Natural killer cell (primary cell): ENCODE measurements around the gene CCNK. TPM values are rescaled to one million over a fixed set of nuclear protein-coding genes. Genes with fewer than 3 reads are reported as not detected.
A peak's percentile ranks its signal among the peaks of the same experiment; 100 is the strongest.

ENCODE experiments used
- ATAC-seq, 3 donors: fragments of 150-1000 bp in 2 of 3; fragments of 200-7000 bp in 1 of 3; cut with Tn5 transposase; 1 replicate in 1 of 3; 2 replicates in 2 of 3; pipeline ENCODE4 v1.10.0; 2021; ENCODE audit warnings: mild to moderate bottlenecking in 2 of 3, moderate library complexity in 2 of 3
- DNase-seq, 2 donors: peaks; one replicate each; pipeline versions ENCODE4 v3.0.0 to v3.0.0-alpha.2; 2013 to 2021; ENCODE audit warnings: mixed read lengths in 1 of 2
- H3K27ac ChIP-seq: one replicate; pipeline ENCODE4 v1.5.1; 2013; ENCODE audit warnings: mild to moderate bottlenecking, low read length
- H3K27me3 ChIP-seq: one replicate; pipeline ENCODE4 v1.6.1; 2013; ENCODE audit warnings: low read length; ENCODE audit not compliant: control insufficient read depth, insufficient read depth
- H3K36me3 ChIP-seq: one replicate; pipeline ENCODE4 v1.6.1; 2013; ENCODE audit warnings: low read length; ENCODE audit not compliant: control insufficient read depth, insufficient read depth
- H3K4me1 ChIP-seq: one replicate; pipeline ENCODE4 v1.6.1; 2013; ENCODE audit warnings: low read length; ENCODE audit not compliant: control insufficient read depth, insufficient read depth
- H3K4me3 ChIP-seq: one replicate; pipeline ENCODE4 v1.5.1; 2013; ENCODE audit warnings: low read length
- H3K9me3 ChIP-seq: one replicate; pipeline ENCODE4 v1.6.1; 2013; ENCODE audit warnings: low read length; ENCODE audit not compliant: control insufficient read depth, insufficient read depth
- H3K27ac Mint-ChIP-seq, 2 donors: one replicate each; pipeline ENCODE4 v1.8.0; 2022; ENCODE audit warnings: mild to moderate bottlenecking in 2 of 2, mixed read lengths in 2 of 2, moderate library complexity in 1 of 2
- H3K27me3 Mint-ChIP-seq, 2 donors: one replicate each; pipeline ENCODE4 v1.8.0; 2022; ENCODE audit warnings: low read depth in 2 of 2, mixed read lengths in 2 of 2
- H3K36me3 Mint-ChIP-seq: one replicate; pipeline ENCODE4 v1.8.0; 2022; ENCODE audit warnings: mixed read lengths
- H3K4me1 Mint-ChIP-seq, 2 donors: one replicate each; pipeline ENCODE4 v1.8.0; 2022; ENCODE audit warnings: mixed read lengths in 2 of 2
- H3K4me3 Mint-ChIP-seq: one replicate; pipeline ENCODE4 v1.8.0; 2022; ENCODE audit warnings: mild to moderate bottlenecking, moderate library complexity, mixed read lengths
- H3K9me3 Mint-ChIP-seq, 2 donors: one replicate each; pipeline ENCODE4 v1.8.0; 2022; ENCODE audit warnings: mixed read lengths in 2 of 2
- WGBS: methylation state at CpG from one replicate; pipeline ENCODE4 v1.1.7; 2013; ENCODE audit warnings: missing lambda C conversion rate; ENCODE audit not compliant: insufficient coverage; 5-methylcytosine and 5-hydroxymethylcytosine counted together
- intact Hi-C: fragments of 100-400 bp; cut with micrococcal nuclease; formaldehyde crosslinking; loops from one replicate; pipeline ENCODE4 v1.14.2; 2022
- total RNA-seq, 4 donors: library from RNA; stranded (reverse); fragments of 120-200 nt in 1 of 4; gene quantifications; one replicate each; pipeline versions ENCODE4 v1.2.3 to v1.2.4, GENCODE V29; 2013 to 2022
- TF ChIP-seq, protein P1 (sequence below): fragments of 200-600 bp; IDR thresholded peaks from one replicate; pipeline ENCODE4 v1.8.0; 2022; ENCODE audit warnings: antibody characterized with exemption

The CCNK gene
- total RNA-seq, 3 donors from 2014 or later (not counting 1 experiment from before 2014, with no cell fraction given) = 155 to 168 (median 165) TPM

DNA sequence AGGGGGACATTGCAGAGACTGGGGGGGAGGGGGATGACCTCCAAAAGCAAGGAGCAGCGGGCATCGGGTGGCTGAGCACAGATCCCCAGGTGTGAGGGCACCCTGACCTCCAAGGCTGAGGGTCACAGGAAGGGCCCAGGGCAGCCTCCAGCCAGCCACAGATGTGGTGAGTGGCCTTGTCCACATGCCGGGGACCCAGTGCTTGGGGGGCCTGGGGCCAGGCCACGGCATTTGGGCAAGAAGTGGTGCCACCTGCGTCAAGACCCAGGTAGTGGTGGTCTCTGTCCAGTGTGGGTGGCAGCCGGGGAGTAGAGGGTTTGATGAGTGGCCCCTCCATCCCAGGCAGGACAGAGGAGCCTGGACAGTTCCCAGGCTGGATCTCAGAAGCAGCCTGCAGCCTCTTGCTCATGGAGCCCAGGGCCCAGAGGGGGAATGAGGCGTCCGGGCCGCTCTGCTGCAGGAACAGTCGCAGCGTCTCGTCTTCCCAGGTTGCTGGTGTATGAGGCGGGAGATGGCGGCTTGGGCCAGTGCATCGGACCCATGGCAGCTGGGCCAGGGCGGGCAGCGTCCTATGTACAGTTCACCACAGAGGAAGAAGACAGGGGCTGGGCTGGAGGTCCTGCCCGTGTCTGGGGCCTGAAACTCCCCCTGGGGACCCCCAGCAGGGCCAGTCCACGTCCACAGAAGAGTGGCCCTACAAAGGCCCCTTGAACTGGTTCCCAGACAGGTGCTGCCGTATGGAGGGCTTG, 33.5 kb downstream of the CCNK start:
- no peaks in the 10 kb centered on the region for H3K36me3 Mint-ChIP-seq
- no peaks in the 10 kb centered on the region for H3K4me1 Mint-ChIP-seq
- TF ChIP-seq, protein P1, sequence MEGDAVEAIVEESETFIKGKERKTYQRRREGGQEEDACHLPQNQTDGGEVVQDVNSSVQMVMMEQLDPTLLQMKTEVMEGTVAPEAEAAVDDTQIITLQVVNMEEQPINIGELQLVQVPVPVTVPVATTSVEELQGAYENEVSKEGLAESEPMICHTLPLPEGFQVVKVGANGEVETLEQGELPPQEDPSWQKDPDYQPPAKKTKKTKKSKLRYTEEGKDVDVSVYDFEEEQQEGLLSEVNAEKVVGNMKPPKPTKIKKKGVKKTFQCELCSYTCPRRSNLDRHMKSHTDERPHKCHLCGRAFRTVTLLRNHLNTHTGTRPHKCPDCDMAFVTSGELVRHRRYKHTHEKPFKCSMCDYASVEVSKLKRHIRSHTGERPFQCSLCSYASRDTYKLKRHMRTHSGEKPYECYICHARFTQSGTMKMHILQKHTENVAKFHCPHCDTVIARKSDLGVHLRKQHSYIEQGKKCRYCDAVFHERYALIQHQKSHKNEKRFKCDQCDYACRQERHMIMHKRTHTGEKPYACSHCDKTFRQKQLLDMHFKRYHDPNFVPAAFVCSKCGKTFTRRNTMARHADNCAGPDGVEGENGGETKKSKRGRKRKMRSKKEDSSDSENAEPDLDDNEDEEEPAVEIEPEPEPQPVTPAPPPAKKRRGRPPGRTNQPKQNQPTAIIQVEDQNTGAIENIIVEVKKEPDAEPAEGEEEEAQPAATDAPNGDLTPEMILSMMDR = no peak
- peak overlapping the region; percentile 57 to 61 for H3K27ac Mint-ChIP-seq
- H3K9me3 Mint-ChIP-seq = no peaks in the 10 kb centered on the region
- H3K27me3 ChIP-seq = no peaks in the 10 kb centered on the region
- ATAC-seq (no peak), DNase-seq (no peak)
- peaks cover 16% of the 10 kb centered on the region for H3K36me3 ChIP-seq
- WGBS = 94% methylated on average over 20 of the region's 20 CpGs
- no peak overlapping the region for H3K27ac ChIP-seq
- no peak overlapping the region for H3K4me3 Mint-ChIP-seq
- H3K4me3 ChIP-seq = no peak overlapping the region
- intact Hi-C loops = no loop called here
- H3K9me3 ChIP-seq = no peaks in the 10 kb centered on the region
- no peaks in the 10 kb centered on the region for H3K27me3 Mint-ChIP-seq
- peaks cover 5% of the 10 kb centered on the region for H3K4me1 ChIP-seq

DNA sequence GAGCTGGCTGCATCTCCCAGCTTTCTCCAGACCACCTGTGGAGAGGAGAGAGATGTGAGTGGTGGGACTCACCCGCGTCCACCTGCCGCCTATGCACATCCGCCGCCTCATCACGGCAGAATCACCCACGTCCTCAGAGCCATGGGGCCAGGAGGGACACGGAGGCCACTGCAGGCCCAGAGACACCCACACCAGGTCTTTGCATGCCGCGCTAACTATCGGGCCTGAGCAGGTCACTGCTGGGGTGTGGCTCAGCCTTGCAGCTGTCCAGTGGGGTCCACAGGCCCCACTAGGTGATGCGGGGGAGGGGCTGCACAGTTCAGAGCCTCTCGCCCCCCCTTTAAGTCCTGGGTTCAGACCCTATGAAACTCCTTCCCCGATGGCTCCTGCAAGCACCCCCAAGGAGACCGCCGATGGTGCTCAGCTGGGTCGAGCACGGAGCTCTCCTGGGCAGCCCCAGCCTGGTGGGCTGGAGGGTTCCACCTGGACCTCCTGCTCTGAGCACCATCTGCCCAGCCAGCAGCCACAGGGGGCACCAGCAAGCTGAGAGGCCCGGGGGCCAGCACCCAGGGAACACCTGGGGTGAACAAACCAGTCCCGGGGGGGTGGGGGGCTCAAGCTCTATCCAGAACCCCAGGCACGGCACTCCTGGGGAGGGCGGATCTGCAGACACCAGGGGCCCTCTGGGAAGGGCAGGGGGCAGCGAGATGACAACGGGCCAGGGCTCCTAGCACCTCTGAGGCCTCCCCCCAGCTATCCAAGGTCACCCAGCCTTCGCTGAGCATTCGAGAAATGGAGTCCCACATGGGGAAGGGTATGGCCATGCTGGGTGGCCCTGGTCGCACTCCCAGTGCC, 34.3 kb downstream of the CCNK start:
- Histone ChIP-seq H3K36me3 (peaks cover 12% of the 10 kb centered on the region), H3K27ac (no peak overlapping the region), H3K4me1 (peaks cover 5% of the 10 kb centered on the region), H3K9me3 (no peaks in the 10 kb centered on the region), H3K27me3 (no peaks in the 10 kb centered on the region), H3K4me3 (no peak overlapping the region)
- DNase-seq (no peak), ATAC-seq (no peak)
- Mint-ChIP-seq H3K27ac (no peak overlapping the region), H3K9me3 (no peaks in the 10 kb centered on the region), H3K27me3 (no peaks in the 10 kb centered on the region), H3K4me3 (no peak overlapping the region), H3K4me1 (no peaks in the 10 kb centered on the region), H3K36me3 (no peaks in the 10 kb centered on the region)
- WGBS = 93% methylated on average over 27 of the region's 27 CpGs
- intact Hi-C loops = no loop called here
- TF ChIP-seq, protein P1 = no peak

DNA sequence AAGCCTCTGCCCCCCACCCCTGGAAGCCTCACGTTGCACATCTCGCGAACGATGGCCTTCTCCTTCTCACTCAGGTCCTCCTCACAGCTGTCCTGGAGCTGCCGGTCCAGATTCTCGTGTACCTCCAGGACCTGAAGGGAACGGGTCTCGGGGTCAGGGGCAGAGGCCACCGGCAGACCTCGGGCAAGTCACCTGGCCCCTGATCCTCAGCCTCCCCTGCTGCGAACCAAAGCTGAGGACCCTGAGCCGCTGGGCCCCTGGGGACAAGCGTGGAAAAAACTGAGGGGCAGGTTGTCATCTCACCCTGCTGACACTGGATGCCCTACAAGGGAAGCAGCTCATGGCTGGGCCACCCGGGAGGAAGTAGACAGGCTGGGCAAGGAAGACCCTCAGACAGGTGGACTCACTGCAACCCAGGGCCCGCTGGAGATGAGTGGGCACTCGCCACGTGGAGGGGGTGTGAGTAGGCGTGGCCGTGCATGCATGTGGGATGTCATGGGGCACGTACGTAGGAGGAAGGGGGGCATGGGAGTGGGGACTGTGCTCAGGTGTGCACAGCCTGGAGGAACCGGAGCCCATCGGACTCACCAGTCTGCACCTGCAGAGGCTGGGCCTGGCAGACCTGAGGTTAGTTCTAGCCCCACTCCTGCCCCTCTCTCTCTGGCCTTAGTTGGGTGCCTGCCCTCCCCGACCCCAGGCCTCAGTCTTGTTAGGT, 35.1 kb downstream of the CCNK start:
- intact Hi-C loops = no loop called here
- no peaks in the 10 kb centered on the region for H3K27me3 Mint-ChIP-seq
- 86% methylated on average over 24 of the region's 24 CpGs for WGBS
- Histone ChIP-seq H3K4me3 (no peak overlapping the region), H3K27me3 (no peaks in the 10 kb centered on the region), H3K4me1 (peaks cover 5% of the 10 kb centered on the region), H3K9me3 (no peaks in the 10 kb centered on the region), H3K27ac (no peak overlapping the region), H3K36me3 (peaks cover 8% of the 10 kb centered on the region)
- no peaks in the 10 kb centered on the region for H3K36me3 Mint-ChIP-seq
- H3K4me3 Mint-ChIP-seq = no peak overlapping the region
- TF ChIP-seq, protein P1 = no peak
- H3K9me3 Mint-ChIP-seq = no peaks in the 10 kb centered on the region
- DNase-seq (no peak), ATAC-seq (no peak)
- no peaks in the 10 kb centered on the region for H3K4me1 Mint-ChIP-seq
- H3K27ac Mint-ChIP-seq = no peak overlapping the region
